Bronchial epithelial cell (primary cell): Measurements from ENCODE around the gene WDR17. TPM values are rescaled to one million over a fixed set of nuclear protein-coding genes. Genes with fewer than 3 reads are reported as not detected.

Experiments
- DNase-seq: peaks from one replicate; pipeline ENCODE4 v3.0.0-alpha.2; 2010; ENCODE audit warnings: low read depth
- FAIRE-seq: peaks from 2 replicates; lab custom pipeline; 2011; peaks lifted over from hg19 to GRCh38; lab: Jason Lieb, UNC
- H3K27me3 ChIP-seq: 2 replicates; pipeline ENCODE4 v1.5.1; 2011; ENCODE audit warnings: low read length; ENCODE audit not compliant: control insufficient read depth, insufficient read depth
- H3K36me3 ChIP-seq: 2 replicates; pipeline ENCODE4 v1.5.1; 2011; ENCODE audit warnings: low read length; ENCODE audit not compliant: control insufficient read depth, insufficient read depth
- H3K4me3 ChIP-seq: 2 replicates; pipeline ENCODE4 v1.5.1; 2011; ENCODE audit warnings: mild to moderate bottlenecking, low read depth, low read length, control low read depth
- CTCF ChIP-seq: IDR thresholded peaks from 2 replicates; pipeline ENCODE4 v1.5.1; 2011; ENCODE audit warnings: mild to moderate bottlenecking, moderate library complexity, low read length, control low read depth, inconsistent platforms; ENCODE audit not compliant: insufficient read depth, severe bottlenecking
- total RNA-seq: library from RNA; depleted of rRNA; stranded (reverse); fragments of >200 nt; gene quantifications from 2 replicates; pipeline ENCODE4 v1.2.1, GENCODE V29; 2014

WDR17 gene
- total RNA-seq, 1 donor from 2014 or later, result under 0.01 TPM

- Histone ChIP-seq H3K36me3 (no peaks in the 10 kb centered on the region), H3K27me3 (no peaks in the 10 kb centered on the region), H3K4me3 (no peak overlapping the region)
- TF ChIP-seq CTCF, result no peak
- no peak for DNase-seq
- no peak for FAIRE-seq
Measured at GRCh38 chr4:176032454-176032853, 33.2 kb upstream of the WDR17 start.

- H3K36me3 ChIP-seq, result no peaks in the 10 kb centered on the region
- no peaks in the 10 kb centered on the region for H3K27me3 ChIP-seq
- peak; percentile 1 for TF ChIP-seq CTCF
- DNase-seq (peak; percentile 42), FAIRE-seq (no peak)
- no peak overlapping the region for H3K4me3 ChIP-seq
Measured at GRCh38 chr4:176034499-176034898, 31.1 kb upstream of the WDR17 start.

DNA sequence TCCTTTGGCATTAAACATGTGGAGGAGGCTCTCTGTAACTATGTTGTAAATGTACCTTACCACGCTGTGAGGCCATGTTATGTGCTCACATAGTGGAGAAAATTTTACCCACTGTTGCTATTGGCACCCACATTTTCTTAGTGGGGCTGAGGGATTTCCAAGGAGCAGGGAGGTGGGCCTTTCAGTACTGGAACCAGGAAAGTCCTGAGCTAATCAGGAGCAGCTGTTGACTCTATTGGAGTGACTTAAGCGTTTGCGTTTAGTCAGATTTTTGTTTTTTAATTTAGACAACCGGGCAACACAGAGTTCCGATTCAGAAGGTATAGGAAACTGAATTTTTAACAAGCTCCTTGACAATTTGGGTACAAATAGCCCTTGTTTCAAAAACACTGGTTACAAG, 30.7 kb upstream of the WDR17 start:
- H3K36me3 ChIP-seq, result no peaks in the 10 kb centered on the region
- H3K27me3 ChIP-seq, result no peaks in the 10 kb centered on the region
- H3K4me3 ChIP-seq, result no peak overlapping the region
- FAIRE-seq (no peak), DNase-seq (no peak)
- TF ChIP-seq CTCF, result no peak

DNA sequence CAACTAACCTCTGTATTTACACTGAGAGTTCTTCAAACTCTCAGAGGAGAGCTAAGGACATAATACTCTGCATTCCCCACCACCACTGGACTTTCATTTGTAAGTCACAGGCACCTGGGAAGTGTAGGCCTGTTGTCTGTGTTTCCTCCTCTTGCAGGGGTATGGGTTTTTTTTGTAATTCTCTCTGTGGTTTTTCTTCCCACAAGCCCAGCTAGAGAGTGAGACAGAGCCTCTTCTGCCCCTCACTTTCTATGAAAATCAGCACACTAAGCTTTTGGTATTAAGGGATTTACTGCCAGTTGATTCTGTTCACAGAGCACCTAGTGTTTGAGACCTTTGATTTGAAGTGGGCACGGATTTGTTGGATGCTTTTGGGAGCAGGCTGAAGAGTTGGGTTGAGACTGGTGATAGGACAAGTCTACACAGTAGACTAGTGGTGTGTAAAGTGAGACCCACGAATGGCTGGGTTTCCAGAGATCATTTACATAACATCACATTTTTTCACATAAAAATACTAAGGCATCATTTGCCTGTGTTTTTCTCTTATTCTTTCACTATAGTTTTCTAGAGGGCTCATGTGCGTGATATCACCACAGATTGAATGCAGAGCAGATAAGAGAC, 28.9 kb upstream of the WDR17 start:
- TF ChIP-seq CTCF, result no peak
- H3K27me3 ChIP-seq, result no peaks in the 10 kb centered on the region
- DNase-seq (no peak), FAIRE-seq (no peak)
- H3K4me3 ChIP-seq, result no peak overlapping the region
- H3K36me3 ChIP-seq, result no peaks in the 10 kb centered on the region

GRCh38 chr4:176038789-176039188, 26.9 kb upstream of the WDR17 start:
- TF ChIP-seq CTCF, result no peak
- Histone ChIP-seq H3K4me3 (no peak overlapping the region), H3K27me3 (no peaks in the 10 kb centered on the region), H3K36me3 (no peaks in the 10 kb centered on the region)
- FAIRE-seq, result no peak
- DNase-seq, result no peak

GRCh38 chr4:176042195-176042594, 23.4 kb upstream of the WDR17 start:
- Histone ChIP-seq H3K36me3 (no peaks in the 10 kb centered on the region), H3K4me3 (no peak overlapping the region), H3K27me3 (no peaks in the 10 kb centered on the region)
- FAIRE-seq, result no peak
- no peak for TF ChIP-seq CTCF
- no peak for DNase-seq
